Measurements from ENCODE around the gene LRRC46.

The LRRC46 gene

GRCh38 chr17:47831003-47831933, at the start of gene LRRC46, which contains the start of gene MRPL10:
TSS of gene LRRC46 (plus strand) at chr17:47831670. CDS start at chr17:47831990, 320 bp downstream.
TSS of gene MRPL10 (minus strand) at chr17:47831541. CDS start at chr17:47831511, 30 bp downstream.
- peak; percentile 98 for DNase-seq

- no peak for DNase-seq
Observed at GRCh38 chr17:47785538-47786123, 45.8 kb upstream of the LRRC46 start.

- DNase-seq, result peak; percentile 80
Observed at GRCh38 chr17:47789611-47790561, 41.6 kb upstream of the LRRC46 start.

- no peak for DNase-seq
Observed at GRCh38 chr17:47791025-47791424, 40.4 kb upstream of the LRRC46 start.

- no peak for DNase-seq
Observed at GRCh38 chr17:47792457-47792856, 39.0 kb upstream of the LRRC46 start.

- DNase-seq, result no peak
Observed at GRCh38 chr17:47792979-47793378, 38.5 kb upstream of the LRRC46 start.

GRCh38 chr17:47797797-47798196, 33.7 kb upstream of the LRRC46 start:
- no peak for DNase-seq

GRCh38 chr17:47800686-47801085, 30.8 kb upstream of the LRRC46 start:
- DNase-seq, result no peak

GRCh38 chr17:47801176-47801765, 30.2 kb upstream of the LRRC46 start:
- no peak for DNase-seq

GRCh38 chr17:47801906-47802305, 29.6 kb upstream of the LRRC46 start:
- no peak for DNase-seq

- DNase-seq, result peak; percentile 93
Observed at GRCh38 chr17:47802341-47803022, 29.0 kb upstream of the LRRC46 start.

- DNase-seq, result no peak
Observed at GRCh38 chr17:47803201-47803600, 28.3 kb upstream of the LRRC46 start.

- no peak for DNase-seq
Observed at GRCh38 chr17:47803751-47804150, 27.7 kb upstream of the LRRC46 start.

GRCh38 chr17:47804461-47804860, 27.0 kb upstream of the LRRC46 start:
- no peak for DNase-seq

- no peak for DNase-seq
Observed at GRCh38 chr17:47806026-47806912, 25.2 kb upstream of the LRRC46 start.

- DNase-seq, result no peak
Observed at GRCh38 chr17:47806913-47807255, 24.6 kb upstream of the LRRC46 start.

- no peak for DNase-seq
Observed at GRCh38 chr17:47807421-47807820, 24.0 kb upstream of the LRRC46 start.

GRCh38 chr17:47808036-47808829, 23.2 kb upstream of the LRRC46 start:
- no peak for DNase-seq

GRCh38 chr17:47808830-47809480, 22.5 kb upstream of the LRRC46 start:
- DNase-seq, result no peak

All from NCI-H82 (cell line).